Ovary (tissue), 9 donors: ENCODE data around the gene PDE3A. TPM values are rescaled to one million over a fixed set of nuclear protein-coding genes. Genes with fewer than 3 reads are reported as not detected.

ENCODE experiments used
- DNase-seq, 5 donors: peaks; one replicate each; pipeline ENCODE4 v3.0.0-alpha.2; 2019 to 2020
- H3K27ac ChIP-seq, 2 donors: fragments of 200-600 bp; one replicate each; pipeline versions ENCODE4 v1.5.1 to v1.8.0; 2019 to 2022
- H3K27me3 ChIP-seq: fragments of 200-600 bp; one replicate; pipeline ENCODE4 v1.8.0; 2022
- H3K36me3 ChIP-seq: fragments of 200-600 bp; sonication (generic); one replicate; pipeline ENCODE4 v1.5.1; 2019
- H3K4me1 ChIP-seq: one replicate; pipeline ENCODE4 v1.8.1; 2013; ENCODE audit warnings: mild to moderate bottlenecking, moderate library complexity; ENCODE audit not compliant: insufficient read depth
- H3K4me3 ChIP-seq: fragments of 200-600 bp; sonication (generic); one replicate; pipeline ENCODE4 v1.5.1; 2017
- H3K9me3 ChIP-seq, 2 donors: fragments of 200-600 bp in 1 of 2; sonication (generic) in 1 of 2; one replicate each; pipeline versions ENCODE4 v1.5.1 to v1.8.1; 2013 to 2019; ENCODE audit warnings: mild to moderate bottlenecking in 1 of 2, moderate library complexity in 1 of 2
- EP300 ChIP-seq: sonication (generic); formaldehyde crosslinking; IDR thresholded peaks from one replicate; pipeline ENCODE4 v1.6.1; 2017; ENCODE audit warnings: antibody characterized with exemption
- POLR2A ChIP-seq: fragments of 450-650 bp; IDR thresholded peaks from one replicate; pipeline ENCODE4 v1.6.1; 2017; ENCODE audit warnings: antibody characterized with exemption, mild to moderate bottlenecking, moderate library complexity
- WGBS, 3 donors: extraction: QIAGEN DNeasy Blood & Tissue Kit in 1 of 3; methylation state at CpG; one replicate each; pipeline versions ENCODE4 v1.1.5 to v1.1.7; 2013 to 2017; 5-methylcytosine and 5-hydroxymethylcytosine counted together
- intact Hi-C, 4 donors: fragments of 100-400 bp; cut with DNase I; formaldehyde crosslinking; loops; one replicate each; pipeline versions ENCODE4 v1.11.0 to v1.15.1; 2022 to 2023
- polyA plus RNA-seq, 2 donors: library from polyadenylated mRNA; stranded (reverse); fragments of 200-250 nt in 1 of 2; fragments of 350-450 nt in 1 of 2; fragmentation: Illumina TruSeq in 1 of 2; extraction: RNeasy Lipid Tissue Mini Kit (QIAGEN cat#74804) in 1 of 2; gene quantifications; one replicate each; pipeline ENCODE4 v1.2.3, GENCODE V29; 2013 to 2014
- total RNA-seq, 7 donors: library from RNA; depleted of rRNA in 2 of 7; stranded (reverse); fragments of >200 nt in 2 of 7; fragmentation: NEBNext Ultra II Directional in 3 of 7; extraction: Animal tissue kit (Norgen Biotek cat#: 25700) in 3 of 7; gene quantifications; one replicate each; pipeline versions ENCODE4 v1.1.0 to v1.2.4, GENCODE V29; 2016 to 2023
- TF ChIP-seq, protein P1 (sequence below), 3 donors: fragments of 450-650 bp in 2 of 3; fragments of 200-600 bp in 1 of 3; IDR thresholded peaks; one replicate each; pipeline versions ENCODE4 v1.5.1 to v1.8.0; 2016 to 2022; ENCODE audit warnings: antibody characterized with exemption in 3 of 3, mild to moderate bottlenecking in 1 of 3
- donor health status: DM: no; HTN: no; CAD: no; lungs with moderate emphysema.
- donor health status: DM: no; HTN: no; CAD: no.
- donor health status: Bipolar disorder and iron deficiency.
- donor health status: DM: yes; HTN: yes; CAD: no.
- donor health status: DM: no; HTN: no; CAD: no.
- donor health status: DM: yes; HTN: yes; CAD: no.

PDE3A gene
- total and polyA plus RNA-seq, 9 donors = 3.7 to 15.2 (median 7.1) TPM

DNA sequence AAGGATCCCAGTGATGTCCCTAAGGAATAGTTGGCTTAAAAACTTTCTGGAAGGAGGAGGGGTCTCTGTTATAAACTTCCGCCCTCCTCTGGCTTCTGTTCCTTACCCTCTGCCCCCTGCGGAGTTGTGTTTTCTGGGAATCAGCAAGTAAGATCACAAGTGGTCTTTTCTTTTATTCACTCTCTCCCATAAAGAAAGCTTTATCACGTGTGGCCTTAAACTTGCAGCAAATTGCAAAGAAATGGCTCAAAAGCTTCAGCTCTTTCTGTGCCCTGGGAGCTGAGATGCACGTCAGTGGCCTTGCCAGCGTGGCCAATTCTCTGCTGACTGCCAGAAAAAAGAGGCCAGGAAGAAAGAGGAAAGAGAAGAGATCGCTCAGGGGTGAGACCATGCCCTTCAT, 326.9 kb downstream of the PDE3A start, which contains the start of gene SLCO1C1:
Gene SLCO1C1, plus strand, starts transcription at position 101 of the 400 bp plus-strand sequence. CDS start 4,245 bp downstream, outside the sequence.
- intact Hi-C loops = no loop called here

DNA sequence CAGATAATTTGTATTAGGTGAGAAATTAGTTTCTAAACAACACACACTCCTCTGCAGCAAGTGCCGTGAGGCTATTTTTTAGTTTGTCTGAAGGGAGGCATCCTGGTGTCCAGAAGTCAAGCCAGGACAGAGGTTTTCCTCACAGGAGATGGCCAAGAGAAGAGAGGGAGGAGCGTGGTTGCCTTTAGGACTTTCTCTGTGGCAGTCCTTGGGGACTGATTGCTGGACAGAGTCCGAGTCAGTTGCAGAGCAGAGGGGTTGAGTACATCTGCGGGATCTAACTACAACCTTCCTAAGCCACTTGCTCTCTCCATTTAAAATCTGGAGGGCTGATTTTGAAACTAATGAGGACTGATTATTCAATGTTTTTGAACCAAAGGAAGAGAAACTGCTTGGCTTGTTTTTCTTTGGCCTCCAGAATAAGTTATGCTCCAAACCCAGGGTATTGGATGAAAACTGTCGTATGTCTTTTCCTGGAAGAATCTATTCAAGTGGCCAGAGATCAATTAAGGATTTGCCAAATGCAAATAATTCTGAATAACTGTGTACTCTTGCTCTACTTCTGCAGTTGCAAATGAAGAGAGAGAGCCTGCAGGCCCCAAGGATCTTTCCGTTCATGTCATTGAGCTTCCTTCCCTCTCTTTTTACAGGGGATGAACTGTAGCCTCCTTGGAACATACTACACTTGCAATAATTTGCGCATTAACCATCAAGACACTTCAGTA, 328.0 kb downstream of the PDE3A start:
- WGBS, 3 donors = 69 to 77% (median 69%) methylated on average over 7 of the region's 7 CpGs
- no peaks in the 10 kb centered on the region for H3K9me3 ChIP-seq
- no peak overlapping the region for H3K27ac ChIP-seq
- H3K27me3 ChIP-seq = no peaks in the 10 kb centered on the region
- TF ChIP-seq EP300 = no peak
- TF ChIP-seq, protein P1, sequence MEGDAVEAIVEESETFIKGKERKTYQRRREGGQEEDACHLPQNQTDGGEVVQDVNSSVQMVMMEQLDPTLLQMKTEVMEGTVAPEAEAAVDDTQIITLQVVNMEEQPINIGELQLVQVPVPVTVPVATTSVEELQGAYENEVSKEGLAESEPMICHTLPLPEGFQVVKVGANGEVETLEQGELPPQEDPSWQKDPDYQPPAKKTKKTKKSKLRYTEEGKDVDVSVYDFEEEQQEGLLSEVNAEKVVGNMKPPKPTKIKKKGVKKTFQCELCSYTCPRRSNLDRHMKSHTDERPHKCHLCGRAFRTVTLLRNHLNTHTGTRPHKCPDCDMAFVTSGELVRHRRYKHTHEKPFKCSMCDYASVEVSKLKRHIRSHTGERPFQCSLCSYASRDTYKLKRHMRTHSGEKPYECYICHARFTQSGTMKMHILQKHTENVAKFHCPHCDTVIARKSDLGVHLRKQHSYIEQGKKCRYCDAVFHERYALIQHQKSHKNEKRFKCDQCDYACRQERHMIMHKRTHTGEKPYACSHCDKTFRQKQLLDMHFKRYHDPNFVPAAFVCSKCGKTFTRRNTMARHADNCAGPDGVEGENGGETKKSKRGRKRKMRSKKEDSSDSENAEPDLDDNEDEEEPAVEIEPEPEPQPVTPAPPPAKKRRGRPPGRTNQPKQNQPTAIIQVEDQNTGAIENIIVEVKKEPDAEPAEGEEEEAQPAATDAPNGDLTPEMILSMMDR (IDR thresholded peaks at IDR 0.05) = no peak
- no peak for TF ChIP-seq POLR2A
- intact Hi-C loops = no loop called here
- no peak for DNase-seq
- H3K4me1 ChIP-seq = no peaks in the 10 kb centered on the region
- H3K36me3 ChIP-seq = no peaks in the 10 kb centered on the region
- no peak overlapping the region for H3K4me3 ChIP-seq

More for the DNA sequence above, 326.9 kb downstream of the PDE3A start, which contains the start of gene SLCO1C1:
- Histone ChIP-seq H3K27ac (no peak within 1 kb of the TSS), H3K4me1 (no peaks in the 10 kb centered on the region), H3K4me3 (no peak within 1 kb of the TSS), H3K36me3 (no peaks in the 10 kb centered on the region), H3K9me3 (no peaks in the 10 kb centered on the region), H3K27me3 (no peaks in the 10 kb centered on the region)
- TF ChIP-seq POLR2A (no peak), EP300 (no peak)
- TF ChIP-seq, protein P1 (IDR thresholded peaks at IDR 0.05) = no peak
- DNase-seq = no peak
- 18 to 38% (median 34%) methylated on average over 6 of the region's 6 CpGs for WGBS, 3 donors

DNA sequence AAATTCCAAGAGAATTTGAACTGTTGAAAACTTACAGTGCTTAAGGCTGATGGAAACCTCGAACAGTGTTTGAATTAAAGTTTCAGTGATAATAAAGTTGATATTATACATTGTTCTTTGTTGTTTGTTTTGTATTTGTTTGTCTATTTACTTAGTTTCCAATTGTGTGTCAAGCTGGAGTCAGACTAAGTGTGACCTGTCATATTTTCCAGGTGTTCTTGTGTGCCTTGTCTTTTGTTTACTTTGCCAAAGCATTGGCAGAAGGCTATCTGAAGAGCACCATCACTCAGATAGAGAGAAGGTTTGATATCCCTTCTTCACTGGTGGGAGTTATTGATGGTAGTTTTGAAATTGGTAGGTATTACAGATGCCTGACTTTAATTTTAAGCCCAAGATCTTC, 332.8 kb downstream of the PDE3A start:
- H3K4me3 ChIP-seq = no peak overlapping the region
- no peak overlapping the region for H3K27ac ChIP-seq
- TF ChIP-seq EP300 = no peak
- TF ChIP-seq, protein P1 (IDR thresholded peaks at IDR 0.05) = no peak
- no peak for TF ChIP-seq POLR2A
- no peak for DNase-seq
- whole genome bisulfite sequencing, 3 donors = 86 to 94% (median 91%) methylated on average over 1 of the region's 1 CpG
- no peaks in the 10 kb centered on the region for H3K9me3 ChIP-seq
- intact Hi-C loops = no loop called here
- H3K27me3 ChIP-seq = no peaks in the 10 kb centered on the region
- no peaks in the 10 kb centered on the region for H3K4me1 ChIP-seq
- no peaks in the 10 kb centered on the region for H3K36me3 ChIP-seq

DNA sequence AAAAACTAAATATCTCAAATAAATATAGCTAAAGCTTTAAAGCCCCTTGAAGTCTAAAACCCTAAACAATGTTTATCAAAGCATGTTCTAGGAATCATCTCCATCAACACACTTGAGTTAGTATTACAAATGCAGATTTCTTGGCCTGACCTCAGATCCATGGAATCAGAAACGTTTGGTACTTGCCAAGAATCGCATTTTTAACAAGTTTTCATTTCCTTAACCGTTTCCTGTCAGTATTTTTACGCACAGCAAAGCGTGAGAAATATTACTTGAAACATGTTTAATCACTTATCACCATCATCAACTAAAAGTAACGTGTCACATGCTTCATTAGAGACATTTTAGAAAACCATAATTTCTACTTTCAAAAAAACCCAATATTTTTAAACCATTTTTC, 336.5 kb downstream of the PDE3A start:
- no peaks in the 10 kb centered on the region for H3K27me3 ChIP-seq
- H3K4me3 ChIP-seq = no peak overlapping the region
- no peak for DNase-seq
- H3K36me3 ChIP-seq = no peaks in the 10 kb centered on the region
- no peaks in the 10 kb centered on the region for H3K4me1 ChIP-seq
- TF ChIP-seq, protein P1 (IDR thresholded peaks at IDR 0.05) = no peak
- no peak for TF ChIP-seq POLR2A
- no peak for TF ChIP-seq EP300
- no peak overlapping the region for H3K27ac ChIP-seq
- WGBS, 3 donors = 59 to 63% (median 63%) methylated on average over 6 of the region's 6 CpGs
- H3K9me3 ChIP-seq = no peaks in the 10 kb centered on the region
- intact Hi-C loops = no loop called here
